ENCODE results near the gene CES1.
"Not testable (repeated sequence)": the region's sequence is repeated elsewhere in the genome, so short reads cannot be mapped to it uniquely, and the experiment has no call there.

Gene CES1

GRCh38 chr16:55782793-55783091, 50.2 kb downstream of the CES1 start:
- not testable (repeated sequence) for DNase-seq

GRCh38 chr16:55782091-55782792, 50.7 kb downstream of the CES1 start:
- not testable (repeated sequence) for DNase-seq

DNA sequence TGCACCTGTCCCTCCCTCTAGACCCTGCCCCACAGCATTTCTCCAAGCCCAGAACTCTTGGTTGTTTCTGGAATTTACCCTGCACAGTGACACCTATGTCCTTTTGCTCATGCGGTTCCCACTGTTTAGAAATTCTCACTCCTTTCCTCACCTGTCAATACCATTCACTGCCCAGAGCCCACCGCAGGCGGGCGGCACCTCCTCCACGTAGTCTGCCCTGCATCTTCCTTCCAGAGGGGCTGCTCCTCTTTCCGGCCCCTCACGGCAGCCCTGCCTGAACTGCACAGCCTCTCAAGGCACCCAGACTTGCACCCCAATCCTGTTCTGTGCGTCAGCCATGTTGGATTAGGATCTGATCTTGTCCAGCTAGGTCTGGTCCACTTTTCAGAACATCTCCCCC, 51.4 kb downstream of the CES1 start:
- DNase-seq: not testable (repeated sequence)

DNA sequence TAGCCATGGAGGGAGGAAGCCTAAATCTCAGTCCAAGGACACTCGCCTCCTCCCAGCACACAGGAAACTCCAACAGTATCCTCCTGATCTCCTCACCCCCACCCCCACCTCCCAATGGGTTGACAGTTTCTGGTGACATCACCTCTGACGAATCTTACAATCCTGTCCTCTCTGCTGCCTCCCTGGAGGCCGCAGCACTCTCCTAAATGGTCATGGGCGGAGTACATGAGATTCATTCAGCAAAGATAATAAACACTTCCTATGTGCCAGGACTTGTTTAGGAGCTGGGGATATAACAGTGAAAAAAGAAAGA, 52.8 kb downstream of the CES1 start:
- not testable (repeated sequence) for DNase-seq

- DNase-seq: no peak
Measured at GRCh38 chr16:55779402-55780094, 53.3 kb downstream of the CES1 start.

DNA sequence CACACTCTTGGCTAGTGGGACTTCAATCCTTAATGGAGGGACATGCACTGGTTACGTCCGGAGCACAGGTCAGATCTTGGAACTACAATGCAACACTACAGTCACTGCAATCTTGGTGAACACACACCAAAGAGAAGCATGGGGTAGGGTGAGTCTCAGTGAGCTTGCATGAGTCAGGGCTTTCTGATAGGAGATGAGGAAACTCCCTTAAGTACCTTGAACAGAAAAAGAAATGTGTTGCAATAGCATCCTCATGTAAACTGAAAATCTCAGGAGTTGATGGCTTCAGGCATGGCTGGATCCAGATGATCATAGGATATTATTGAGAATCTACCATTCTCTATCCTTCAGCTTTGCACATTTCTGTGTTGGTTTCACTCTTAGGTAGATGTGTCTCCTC, 54.1 kb downstream of the CES1 start:
- no peak for DNase-seq

GRCh38 chr16:55775857-55776256, 57.0 kb downstream of the CES1 start:
- DNase-seq: no peak

GRCh38 chr16:55773859-55774549, 58.9 kb downstream of the CES1 start:
- DNase-seq: no peak

DNA sequence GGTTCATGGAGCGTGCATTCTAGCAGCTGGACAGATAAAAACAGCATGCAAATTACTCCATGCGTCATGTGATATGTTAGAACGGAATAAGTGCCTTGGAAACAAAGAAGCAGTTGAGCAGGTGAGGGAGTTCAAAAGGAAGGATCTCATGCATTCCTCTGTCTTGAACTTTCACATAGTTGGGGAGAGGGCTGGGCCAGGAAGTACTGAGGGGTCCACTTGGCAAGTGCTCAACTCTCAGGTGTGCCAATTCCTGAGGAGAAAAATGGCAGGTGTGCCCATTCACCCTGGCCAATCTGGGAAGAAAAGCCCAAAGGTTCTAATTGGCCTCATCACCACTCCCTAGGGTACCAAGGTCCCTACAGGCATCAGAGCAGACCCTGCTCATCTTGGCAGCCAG, 67.7 kb downstream of the CES1 start:
- no peak for DNase-seq

GRCh38 chr16:55760310-55761001, 72.4 kb downstream of the CES1 start:
- no peak for DNase-seq

- DNase-seq: not testable (repeated sequence)
Measured at GRCh38 chr16:55759965-55760309, 73.0 kb downstream of the CES1 start.

DNA sequence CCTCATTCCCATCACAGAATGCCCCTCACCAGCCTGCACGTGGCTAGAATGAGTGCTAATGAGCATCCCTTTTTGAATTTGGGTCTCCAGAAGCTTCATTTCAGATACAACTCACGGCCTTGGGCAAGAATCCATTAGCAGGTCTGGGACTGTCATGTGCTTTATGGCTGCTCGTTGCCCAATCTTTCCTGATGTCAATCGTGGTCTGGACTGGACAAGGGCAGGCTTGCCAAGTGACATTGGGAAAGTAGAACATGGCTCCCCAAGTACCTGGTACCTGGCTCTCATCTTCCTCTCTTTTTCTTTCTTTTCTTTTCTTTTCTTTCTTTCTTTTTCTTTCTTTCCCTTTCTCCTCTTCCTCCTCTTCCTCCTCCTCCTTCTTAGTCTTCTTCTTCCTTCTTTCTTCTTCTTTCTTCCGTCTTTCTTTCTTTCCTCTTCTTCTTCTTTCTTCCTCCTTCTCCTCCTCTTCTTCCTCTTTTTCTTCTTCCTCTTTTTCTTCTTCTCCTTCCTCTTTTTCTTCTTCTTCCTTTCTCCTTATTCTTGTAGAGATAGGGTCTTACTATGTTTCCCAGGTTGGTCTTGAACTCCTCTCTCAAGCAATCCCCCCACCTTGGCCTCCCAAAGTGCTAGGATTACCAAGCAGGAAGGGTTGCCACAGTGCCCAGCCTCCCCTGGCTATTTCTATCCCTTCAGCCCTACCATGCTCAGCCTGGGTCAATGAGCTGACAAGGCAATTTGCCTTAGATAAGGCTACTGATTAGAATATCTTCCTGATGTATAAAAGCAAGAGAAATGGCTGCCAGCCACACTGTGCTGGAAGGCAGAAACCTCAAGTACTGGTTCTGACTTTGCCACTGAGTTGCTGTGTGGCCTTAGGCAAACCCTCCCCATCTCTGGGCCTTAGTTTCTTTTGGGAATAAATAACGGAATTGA, 75.0 kb downstream of the CES1 start:
- not testable (repeated sequence) for DNase-seq

- DNase-seq: no peak
Measured at GRCh38 chr16:55756963-55757362, 75.9 kb downstream of the CES1 start.

- DNase-seq: no peak
Measured at GRCh38 chr16:55754056-55754455, 78.8 kb downstream of the CES1 start.

DNA sequence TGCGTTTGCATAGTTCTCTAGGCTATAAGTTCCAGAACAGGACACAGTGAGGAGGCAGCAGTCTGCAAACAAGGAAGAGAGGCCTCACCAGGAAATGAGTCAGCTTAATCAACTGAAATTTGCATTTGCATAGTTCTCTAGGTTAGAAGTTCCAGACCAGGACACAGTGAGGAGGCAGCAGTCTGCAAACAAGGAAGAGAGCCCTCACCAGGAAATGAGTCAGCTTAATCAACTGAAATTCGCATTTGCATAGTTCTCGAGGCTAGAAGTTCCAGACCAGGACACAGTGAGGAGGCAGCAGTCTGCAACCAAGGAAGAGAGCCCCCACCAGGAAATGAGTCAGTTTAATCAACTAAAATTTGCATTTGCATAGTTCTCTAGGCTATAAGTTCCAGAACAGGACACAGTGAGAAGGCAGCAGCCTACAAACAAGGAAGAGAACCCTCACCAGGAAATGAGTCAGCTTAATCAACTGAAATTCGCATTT, 79.7 kb downstream of the CES1 start:
- DNase-seq: not testable (repeated sequence)

Measured in NCI-H2107 (cell line).